Common myeloid progenitor, CD34-positive (primary cell): ENCODE measurements around the gene GINS1.

Experiments
- CTCF ChIA-PET: fragments of 350-600 bp; sonication (Branson Sonifier 250); formaldehyde crosslinking; loops from one replicate; lab custom pipeline; 2021; ENCODE audit warnings: antibody characterized with exemption; lab: Charles Lee
- POLR2A ChIA-PET: fragments of 350-600 bp; sonication (Branson Sonifier 250); formaldehyde crosslinking; loops from one replicate; lab custom pipeline; 2021; ENCODE audit warnings: antibody characterized with exemption; lab: Charles Lee
- DNase-seq, 3 donors: peaks; one replicate each; pipeline versions ENCODE4 v3.0.0 to v3.0.0-alpha.2; 2013
- H3K27ac ChIP-seq, 2 experiments: 1 replicate in 1 of 2; 2 replicates in 1 of 2; pipeline ENCODE4 v1.7.0; 2013; ENCODE audit warnings: inconsistent platforms in 2 of 2, low read length in 2 of 2, mild to moderate bottlenecking in 2 of 2, low read depth in 1 of 2, moderate library complexity in 1 of 2; ENCODE audit not compliant: severe bottlenecking in 2 of 2, insufficient read depth in 1 of 2, poor library complexity in 1 of 2
- H3K27me3 ChIP-seq, 5 experiments: replicated peaks in 2 of 5; 1 replicate in 3 of 5; 2 replicates in 2 of 5; pipeline versions ENCODE4 v1.6.1 to v1.7.0; 2013; ENCODE audit warnings: low read length in 4 of 5, mild to moderate bottlenecking in 2 of 5, moderate library complexity in 2 of 5, inconsistent platforms in 1 of 5; ENCODE audit not compliant: insufficient read depth in 5 of 5, control insufficient read depth in 4 of 5
- H3K36me3 ChIP-seq, 4 experiments: 1 replicate in 2 of 4; 2 replicates in 2 of 4; pipeline versions ENCODE4 v1.6.1 to v1.7.0; 2013; ENCODE audit warnings: low read length in 3 of 4, control low read depth in 1 of 4, mild to moderate bottlenecking in 1 of 4; ENCODE audit not compliant: control insufficient read depth in 4 of 4, insufficient read depth in 4 of 4
- H3K4me1 ChIP-seq, 4 experiments: 1 replicate in 3 of 4; 2 replicates in 1 of 4; pipeline versions ENCODE4 v1.6.1 to v1.7.1; 2013; ENCODE audit warnings: low read length in 3 of 4, mild to moderate bottlenecking in 3 of 4, control low read depth in 1 of 4, inconsistent platforms in 1 of 4, moderate library complexity in 1 of 4; ENCODE audit not compliant: control insufficient read depth in 4 of 4, insufficient read depth in 4 of 4; ENCODE audit errors: control extremely low read depth in 1 of 4
- H3K4me3 ChIP-seq, 7 experiments: 1 replicate in 4 of 7; 2 replicates in 3 of 7; pipeline versions ENCODE4 v1.5.1 to v1.7.0; 2013; ENCODE audit warnings: mild to moderate bottlenecking in 7 of 7, low read length in 6 of 7, moderate library complexity in 6 of 7, inconsistent platforms in 2 of 7, low read depth in 2 of 7, control low read depth in 1 of 7; ENCODE audit not compliant: insufficient read depth in 4 of 7, control insufficient read depth in 1 of 7; ENCODE audit errors: extremely low read depth in 1 of 7
- H3K9me3 ChIP-seq, 5 experiments: 1 replicate in 4 of 5; 2 replicates in 1 of 5; pipeline versions ENCODE4 v1.6.1 to v1.7.1; 2013; ENCODE audit warnings: low read length in 4 of 5, mild to moderate bottlenecking in 2 of 5, inconsistent platforms in 1 of 5, low read depth in 1 of 5, moderate library complexity in 1 of 5; ENCODE audit not compliant: control insufficient read depth in 4 of 5, insufficient read depth in 2 of 5; ENCODE audit errors: control extremely low read depth in 1 of 5
- WGBS: methylation state at CpG from one replicate; pipeline ENCODE4 v1.1.5; 2013; ENCODE audit not compliant: insufficient coverage; 5-methylcytosine and 5-hydroxymethylcytosine counted together

The GINS1 gene

DNA sequence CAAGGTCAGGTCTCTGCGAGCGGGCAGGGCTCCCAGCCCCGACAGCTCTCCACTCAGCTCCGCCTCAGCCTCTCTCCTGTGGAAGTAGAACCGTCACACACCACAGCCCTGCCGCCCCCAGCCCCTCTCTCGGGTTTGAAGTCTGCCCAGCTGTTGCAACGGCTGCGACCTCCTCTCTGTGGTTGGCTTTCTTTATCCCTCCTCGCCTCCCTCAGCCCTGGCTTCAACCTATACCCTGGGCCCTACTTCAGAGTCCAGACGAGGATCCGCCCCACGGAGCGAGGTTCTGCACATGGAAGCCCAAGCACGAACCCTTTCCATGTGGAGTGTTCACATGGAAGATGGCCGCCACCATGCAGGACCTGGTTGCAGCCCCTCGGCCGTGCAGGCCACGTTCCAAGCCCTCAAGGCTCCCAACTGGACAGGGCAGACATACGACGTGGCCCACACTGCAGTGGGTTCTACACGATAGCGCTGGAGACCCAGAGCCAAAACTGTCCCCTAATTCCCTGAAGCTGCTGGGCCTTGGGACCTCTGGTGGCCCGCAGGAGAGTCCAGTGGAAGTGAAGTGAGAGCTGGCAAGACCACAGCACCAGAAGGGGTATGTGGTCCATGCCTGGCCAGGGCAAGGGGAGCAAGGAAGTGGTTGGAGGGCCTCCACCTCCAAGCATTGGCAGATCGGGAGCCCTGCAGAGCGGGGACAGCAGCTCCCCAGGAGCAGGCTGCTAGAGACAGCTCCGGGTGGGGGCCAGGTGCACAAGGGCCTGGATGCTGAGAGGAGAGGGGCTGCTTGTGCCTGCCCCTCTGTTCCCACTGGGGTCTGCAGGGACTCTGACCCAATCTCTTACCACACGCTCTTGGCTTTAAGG is 69.8 kb downstream of the GINS1 start:
- no peak for DNase-seq
- Histone ChIP-seq H3K27ac (no peak overlapping the region), H3K4me1 (no peaks in the 10 kb centered on the region), H3K4me3 (no peak overlapping the region), H3K9me3 (no peaks in the 10 kb centered on the region), H3K27me3 (no peaks in the 10 kb centered on the region), H3K36me3 (no peaks in the 10 kb centered on the region)
- 95% methylated on average over 21 of the region's 28 CpGs for WGBS
- ChIA-PET POLR2A (no interaction called here), CTCF (interaction anchor here (1.5 kb wide), 1 partner anchor 11 kb away, joined by 3 read pairs; no protein-coding TSS in a partner anchor)

DNA sequence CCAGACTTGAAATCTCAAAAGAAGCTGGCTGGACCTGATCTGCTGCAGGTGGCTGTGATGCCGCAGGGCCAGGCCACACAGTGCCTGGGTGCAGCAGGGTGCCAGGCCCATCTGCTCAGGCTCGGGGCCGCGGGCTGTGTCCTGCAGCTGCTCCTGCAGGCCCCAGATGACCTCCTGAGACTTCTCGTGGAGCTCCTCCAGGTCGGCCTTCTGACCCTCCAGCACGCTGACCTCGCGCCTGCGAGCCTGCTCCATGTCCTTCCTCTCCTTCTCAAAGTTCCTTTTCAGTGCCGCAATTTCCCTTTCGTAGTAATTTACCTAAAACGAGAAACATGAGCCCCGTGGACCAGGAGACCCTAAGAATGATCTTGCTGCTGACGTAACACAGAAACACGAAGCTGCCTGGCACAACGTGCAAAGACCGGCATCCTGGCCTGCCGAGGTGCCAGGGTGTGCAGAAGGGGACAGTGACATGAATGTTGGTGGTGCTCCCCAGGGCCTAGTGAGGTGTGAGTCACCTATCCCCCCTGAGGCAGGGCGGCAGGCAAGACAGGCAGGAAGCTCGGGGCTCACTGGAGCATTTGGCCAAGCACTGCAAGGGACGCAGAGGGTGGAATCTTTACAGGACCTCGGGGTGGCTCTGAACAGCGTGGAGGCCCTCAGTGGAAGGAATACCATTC is 71.6 kb downstream of the GINS1 start:
- Histone ChIP-seq H3K36me3 (no peaks in the 10 kb centered on the region), H3K9me3 (no peaks in the 10 kb centered on the region), H3K27me3 (peaks cover 0 to under 1% (median 0%) of the 10 kb centered on the region in 5 experiments), H3K4me1 (peaks cover 0 to 8% (median under 1%) of the 10 kb centered on the region in 4 experiments), H3K27ac (no peak overlapping the region), H3K4me3 (no peak overlapping the region)
- POLR2A ChIA-PET, result interaction anchor here (0.6 kb wide), 1 partner anchor 11 kb away, joined by 3 read pairs; no protein-coding TSS in a partner anchor
- 98% methylated on average over 24 of the region's 24 CpGs for WGBS
- CTCF ChIA-PET, result interaction anchor here (1.1 to 1.7 kb wide), 2 partner anchors 9 to 26 kb away, joined by 3 to 6 read pairs; no protein-coding TSS in a partner anchor
- no peak for DNase-seq

DNA sequence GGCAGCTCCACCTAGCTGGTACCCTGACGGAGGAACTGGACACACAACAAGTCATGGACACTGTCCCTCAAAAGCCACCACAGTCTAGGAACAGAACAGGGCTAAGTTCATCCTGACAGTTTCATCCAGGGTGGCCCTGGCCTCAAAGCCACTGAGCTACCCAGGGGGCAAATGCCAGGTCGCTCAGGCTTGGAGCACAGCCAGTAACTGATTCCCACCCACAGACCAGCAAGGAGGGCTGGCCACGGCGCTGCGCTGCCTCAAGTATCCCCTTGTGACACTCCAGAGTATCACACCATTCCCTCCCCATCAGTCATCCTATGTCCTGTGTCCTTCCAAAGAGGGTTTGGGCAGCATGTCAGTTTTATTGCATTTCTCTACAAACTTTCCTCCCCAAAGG is 72.2 kb downstream of the GINS1 start:
- no peak for DNase-seq
- ChIA-PET POLR2A (no interaction called here), CTCF (interaction anchor here (1.1 to 1.7 kb wide), 2 partner anchors 10 to 26 kb away, joined by 3 to 6 read pairs; no protein-coding TSS in a partner anchor)
- no peak overlapping the region for H3K27ac ChIP-seq
- WGBS, result 96% methylated on average over 5 of the region's 5 CpGs
- H3K36me3 ChIP-seq, result no peaks in the 10 kb centered on the region
- H3K9me3 ChIP-seq, result no peaks in the 10 kb centered on the region
- H3K4me3 ChIP-seq, result no peak overlapping the region
- peaks cover 0 to 4% (median 0%) of the 10 kb centered on the region in 5 experiments for H3K27me3 ChIP-seq
- peaks cover 0 to 12% (median under 1%) of the 10 kb centered on the region in 4 experiments for H3K4me1 ChIP-seq

DNA sequence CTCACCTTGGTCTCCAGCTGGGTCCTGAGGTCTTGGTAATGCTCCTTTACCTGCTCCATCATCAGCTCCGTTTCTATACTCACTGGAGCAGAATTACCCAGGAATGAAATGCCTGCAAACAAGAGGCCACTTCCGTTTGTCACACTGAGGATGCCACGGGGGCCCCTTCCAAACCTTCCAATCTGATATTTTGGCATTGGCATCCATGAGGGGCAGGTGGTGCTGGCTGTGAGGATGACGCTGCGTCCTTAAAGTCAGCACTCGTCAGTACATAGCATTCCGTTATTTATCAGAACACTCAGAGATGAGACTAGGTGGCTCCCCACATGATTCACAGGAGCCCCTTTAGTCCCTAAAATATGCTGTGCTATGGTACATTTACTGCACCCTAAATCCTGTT is 72.7 kb downstream of the GINS1 start:
- DNase-seq, result no peak
- Histone ChIP-seq H3K27me3 (peaks cover 0 to 4% (median under 1%) of the 10 kb centered on the region in 5 experiments), H3K4me3 (no peak overlapping the region), H3K9me3 (no peaks in the 10 kb centered on the region), H3K36me3 (no peaks in the 10 kb centered on the region), H3K27ac (no peak overlapping the region), H3K4me1 (peaks cover 0 to 18% (median 3%) of the 10 kb centered on the region in 4 experiments)
- CTCF ChIA-PET, result interaction anchor here (1.7 kb wide), 1 partner anchor 10 kb away, joined by 6 read pairs; no protein-coding TSS in a partner anchor
- WGBS, result 93% methylated on average over 6 of the region's 7 CpGs
- POLR2A ChIA-PET, result no interaction called here

DNA sequence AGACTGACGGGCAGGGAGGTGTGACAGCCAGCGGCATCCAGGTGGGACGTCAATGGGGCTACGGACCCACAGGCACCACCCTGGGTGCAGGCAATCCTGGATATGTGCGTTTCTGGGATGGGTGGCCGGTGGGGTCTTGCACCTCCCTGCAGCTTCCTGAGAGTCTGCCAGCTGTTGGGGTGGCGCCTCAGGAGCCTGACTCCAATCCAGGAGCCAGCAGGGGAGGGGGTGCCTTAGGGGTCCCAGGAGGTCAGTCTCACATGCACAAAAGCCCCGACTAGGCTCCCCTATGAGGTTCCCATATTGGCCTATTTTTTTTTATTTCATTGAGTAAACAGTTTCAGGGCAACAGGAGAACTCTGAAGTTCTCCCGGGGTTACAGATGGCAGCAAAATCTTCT is 73.3 kb downstream of the GINS1 start:
- CTCF ChIA-PET, result no interaction called here
- H3K36me3 ChIP-seq, result no peaks in the 10 kb centered on the region
- H3K27ac ChIP-seq, result no peak overlapping the region
- WGBS, result 100% methylated on average over 8 of the region's 9 CpGs
- POLR2A ChIA-PET, result no interaction called here
- peaks cover 0 to 20% (median 3%) of the 10 kb centered on the region in 4 experiments for H3K4me1 ChIP-seq
- DNase-seq, result no peak
- H3K9me3 ChIP-seq, result no peaks in the 10 kb centered on the region
- peaks cover 0 to 5% (median 3%) of the 10 kb centered on the region in 5 experiments for H3K27me3 ChIP-seq
- H3K4me3 ChIP-seq, result no peak overlapping the region

DNA sequence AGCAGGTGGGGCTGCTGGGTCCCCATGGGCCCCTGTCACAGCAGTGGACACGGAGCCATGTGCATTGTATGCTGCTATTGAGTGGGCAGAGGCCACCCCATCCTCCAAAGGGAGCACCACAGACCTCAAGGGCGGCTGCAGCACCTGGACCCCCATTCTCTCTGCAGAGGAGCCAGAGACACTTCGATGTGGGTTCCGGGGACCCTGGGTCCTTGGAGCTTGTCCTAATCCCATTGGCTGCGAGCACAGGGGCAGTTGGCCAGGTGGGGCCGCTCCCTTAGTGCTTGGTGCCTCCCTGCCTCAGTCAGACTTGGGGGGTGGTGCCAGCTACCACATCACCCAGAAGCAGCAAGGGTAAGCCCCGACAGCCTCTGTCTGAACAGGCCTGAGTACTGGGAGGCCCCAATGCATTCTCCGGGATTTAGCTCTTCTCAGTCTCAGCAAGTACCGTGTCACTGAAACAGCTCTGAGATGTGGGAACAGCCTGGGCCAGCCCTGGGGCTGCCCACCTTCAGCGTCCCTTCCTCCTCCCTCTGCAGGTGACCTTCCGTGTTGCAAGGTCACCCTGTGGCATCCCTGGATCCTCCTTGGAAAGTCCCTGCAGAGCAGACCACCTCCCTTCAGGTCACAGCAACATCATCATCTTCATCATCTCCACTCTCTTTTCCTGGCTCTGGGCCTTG is 73.9 kb downstream of the GINS1 start:
- no peaks in the 10 kb centered on the region for H3K9me3 ChIP-seq
- 98% methylated on average over 10 of the region's 11 CpGs for WGBS
- H3K36me3 ChIP-seq, result no peaks in the 10 kb centered on the region
- POLR2A ChIA-PET, result no interaction called here
- CTCF ChIA-PET, result no interaction called here
- no peak for DNase-seq
- peaks cover 0 to 22% (median 3%) of the 10 kb centered on the region in 4 experiments for H3K4me1 ChIP-seq
- no peak overlapping the region for H3K27ac ChIP-seq
- peaks cover 0 to 7% (median 4%) of the 10 kb centered on the region in 5 experiments for H3K27me3 ChIP-seq
- no peak overlapping the region for H3K4me3 ChIP-seq
